Panc1 (cell line): ENCODE results near the gene EBP. TPM values are rescaled to one million over a fixed set of nuclear protein-coding genes. Genes with fewer than 3 reads are reported as not detected.

Experiments
- ATAC-seq: fragments of 200-7000 bp; cut with Tn5 transposase; 2 replicates; pipeline ENCODE4 v1.9.1; 2020; ENCODE audit warnings: mild to moderate bottlenecking, moderate library complexity
- BruUV-seq: library from RNA; stranded (reverse); fragments of 400-500 nt; replicated peaks from 2 replicates; lab custom pipeline; 2021; lab: Mats Ljungman, UMichigan
- CTCF ChIA-PET: fragments of 300-600 bp; sonication (Branson Sonifier 250); formaldehyde crosslinking; loops from one replicate; lab custom pipeline; 2022; ENCODE audit warnings: antibody characterized with exemption; lab: Charles Lee
- POLR2A ChIA-PET: fragments of 300-600 bp; sonication (Branson Sonifier 250); formaldehyde crosslinking; loops from one replicate; lab custom pipeline; 2022; ENCODE audit warnings: antibody characterized with exemption; lab: Charles Lee
- DNase-seq: peaks from one replicate; pipeline ENCODE4 v3.0.0-alpha.2; 2010; ENCODE audit warnings: low read depth, low spot score
- H3K27ac ChIP-seq: 2 replicates; pipeline ENCODE4 v1.5.1; 2011; ENCODE audit warnings: mild to moderate bottlenecking, low read length, inconsistent platforms
- H3K27me3 ChIP-seq: fragments of 200-500 bp; sonication (Bioruptor generic); 2 replicates; pipeline ENCODE4 v1.6.0; 2014; ENCODE audit warnings: low read length, inconsistent platforms; ENCODE audit not compliant: control insufficient read depth, insufficient read depth
- H3K36me3 ChIP-seq: fragments of 200-500 bp; sonication (Bioruptor generic); 2 replicates; pipeline ENCODE4 v1.5.1; 2014; ENCODE audit warnings: inconsistent platforms, mild to moderate bottlenecking, low read length, moderate library complexity; ENCODE audit not compliant: control insufficient read depth, insufficient read depth
- H3K4me1 ChIP-seq: 2 replicates; pipeline ENCODE4 v1.5.1; 2011; ENCODE audit warnings: inconsistent platforms, mild to moderate bottlenecking, low read length, moderate library complexity; ENCODE audit not compliant: control insufficient read depth, insufficient read depth
- H3K4me3 ChIP-seq, 2 experiments: 2 replicates each; pipeline ENCODE4 v1.5.1; 2011 to 2012; ENCODE audit warnings: low read depth in 2 of 2, low read length in 2 of 2, mild to moderate bottlenecking in 2 of 2, inconsistent platforms in 1 of 2, moderate library complexity in 1 of 2
- H3K9me3 ChIP-seq: fragments of 200-500 bp; sonication (Bioruptor generic); 2 replicates; pipeline ENCODE4 v1.5.1; 2014; ENCODE audit warnings: low read depth, mild to moderate bottlenecking, inconsistent platforms, low read length, moderate library complexity; ENCODE audit not compliant: control insufficient read depth, insufficient read depth
- POLR2AphosphoS5 ChIP-seq: IDR thresholded peaks from 2 replicates; pipeline ENCODE4 v1.6.1; 2012; ENCODE audit warnings: mild to moderate bottlenecking, low read depth, low read length, moderate library complexity
- REST ChIP-seq, 2 experiments: IDR thresholded peaks; 2 replicates each; pipeline ENCODE4 v1.6.1; 2011 to 2012; ENCODE audit warnings: low read depth in 2 of 2, control low read depth in 1 of 2, low read length in 1 of 2, mild to moderate bottlenecking in 1 of 2, moderate library complexity in 1 of 2; ENCODE audit not compliant: insufficient read depth in 1 of 2
- SIN3A ChIP-seq: IDR thresholded peaks from 2 replicates; pipeline ENCODE4 v1.6.1; 2012; ENCODE audit warnings: low read depth, mild to moderate bottlenecking, low read length, moderate library complexity, borderline replicate concordance; ENCODE audit not compliant: insufficient read depth
- TCF7L2 ChIP-seq: IDR thresholded peaks from 2 replicates; pipeline ENCODE4 v1.6.1; 2011; ENCODE audit warnings: mild to moderate bottlenecking, low read depth, low read length, inconsistent platforms
- in situ Hi-C: cut with HindIII; loops from 2 replicates; pipeline ENCODE4 v1.10.0; 2016; ENCODE audit warnings: low sequenced_read_pairs, low pct_unique_long_range_greater_than_20kb
- intact Hi-C: fragments of 100-400 bp; cut with micrococcal nuclease; formaldehyde crosslinking; loops from one replicate; pipeline ENCODE4 v1.10.0; 2022; ENCODE audit not compliant: unreplicated experiment
- total RNA-seq: library from RNA; stranded (reverse); gene quantifications from one replicate; pipeline ENCODE4 v1.2.1, GENCODE V29; 2021; ENCODE audit not compliant: unreplicated experiment
- TF ChIP-seq, protein P1 (sequence below): fragments of 450-650 bp; IDR thresholded peaks from 2 replicates; pipeline ENCODE4 v1.5.1; 2017; ENCODE audit warnings: mild to moderate bottlenecking

The EBP gene
- total RNA-seq, 1 experiment from 2014 or later = 157 TPM

- Histone ChIP-seq H3K9me3 (no peaks in the 10 kb centered on the region), H3K4me3 (peak overlapping the region; percentile 94 to 95), H3K27ac (peak overlapping the region; percentile 89), H3K4me1 (peaks cover 5% of the 10 kb centered on the region), H3K27me3 (no peaks in the 10 kb centered on the region), H3K36me3 (no peaks in the 10 kb centered on the region)
- no peak for TF ChIP-seq TCF7L2
- TF ChIP-seq, protein P1, sequence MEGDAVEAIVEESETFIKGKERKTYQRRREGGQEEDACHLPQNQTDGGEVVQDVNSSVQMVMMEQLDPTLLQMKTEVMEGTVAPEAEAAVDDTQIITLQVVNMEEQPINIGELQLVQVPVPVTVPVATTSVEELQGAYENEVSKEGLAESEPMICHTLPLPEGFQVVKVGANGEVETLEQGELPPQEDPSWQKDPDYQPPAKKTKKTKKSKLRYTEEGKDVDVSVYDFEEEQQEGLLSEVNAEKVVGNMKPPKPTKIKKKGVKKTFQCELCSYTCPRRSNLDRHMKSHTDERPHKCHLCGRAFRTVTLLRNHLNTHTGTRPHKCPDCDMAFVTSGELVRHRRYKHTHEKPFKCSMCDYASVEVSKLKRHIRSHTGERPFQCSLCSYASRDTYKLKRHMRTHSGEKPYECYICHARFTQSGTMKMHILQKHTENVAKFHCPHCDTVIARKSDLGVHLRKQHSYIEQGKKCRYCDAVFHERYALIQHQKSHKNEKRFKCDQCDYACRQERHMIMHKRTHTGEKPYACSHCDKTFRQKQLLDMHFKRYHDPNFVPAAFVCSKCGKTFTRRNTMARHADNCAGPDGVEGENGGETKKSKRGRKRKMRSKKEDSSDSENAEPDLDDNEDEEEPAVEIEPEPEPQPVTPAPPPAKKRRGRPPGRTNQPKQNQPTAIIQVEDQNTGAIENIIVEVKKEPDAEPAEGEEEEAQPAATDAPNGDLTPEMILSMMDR = no peak
- no peak for TF ChIP-seq REST (IDR thresholded peaks at IDR 0.05; ENCODE audit: insufficient read depth in 1 of 2, low read depth in 2 of 2, low read length in 1 of 2)
- no peak for TF ChIP-seq POLR2AphosphoS5
- no peak for TF ChIP-seq SIN3A
- POLR2A ChIA-PET = no interaction called here
- DNase-seq (no peak), ATAC-seq (no peak)
- CTCF ChIA-PET = no interaction called here
- in situ Hi-C loops = no loop called here
- TSS peak; percentile 74 for BruUV-seq
- intact Hi-C loops = no loop called here
Observed at GRCh38 chrX:48476919-48477318, 44.7 kb upstream of the EBP start.

DNA sequence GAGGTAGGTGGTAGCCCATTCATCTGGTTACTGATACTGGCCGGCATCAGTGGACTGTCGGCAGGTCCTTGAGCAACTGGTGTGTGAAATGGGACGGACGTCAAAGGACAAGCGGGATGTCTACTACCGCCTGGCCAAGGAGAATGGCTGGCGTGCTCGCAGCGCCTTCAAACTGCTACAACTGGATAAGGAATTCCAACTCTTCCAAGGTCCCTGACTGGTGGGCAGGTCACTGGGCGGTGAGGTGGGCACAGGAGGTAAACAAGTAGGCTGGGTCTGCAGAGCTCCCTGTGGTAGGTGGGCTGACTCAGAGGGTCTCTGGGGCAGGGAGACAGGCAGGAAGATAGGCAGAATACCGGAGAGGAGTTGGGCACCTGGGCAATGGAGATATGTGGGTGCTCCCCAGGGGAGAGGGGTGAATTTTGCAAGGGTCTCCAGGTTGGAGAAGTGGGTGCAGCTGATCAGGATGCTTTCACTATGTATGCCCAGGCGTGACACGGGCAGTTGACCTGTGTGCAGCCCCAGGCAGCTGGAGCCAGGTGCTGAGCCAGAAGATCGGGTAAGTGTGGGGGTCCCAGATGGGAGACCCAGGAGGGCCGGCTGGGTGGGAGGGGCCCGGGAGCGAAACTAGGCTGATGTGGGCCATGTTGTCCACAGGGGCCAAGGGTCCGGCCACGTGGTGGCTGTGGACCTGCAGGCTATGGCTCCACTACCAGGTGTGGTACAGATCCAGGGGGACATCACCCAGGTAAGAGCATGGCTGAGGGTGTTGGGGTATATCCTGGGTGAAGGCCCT is 43.5 kb upstream of the EBP start:
- TF ChIP-seq POLR2AphosphoS5 (no peak), TCF7L2 (no peak), REST (IDR thresholded peaks at IDR 0.05; ENCODE audit: insufficient read depth in 1 of 2, low read depth in 2 of 2, low read length in 1 of 2) (no peak), SIN3A (no peak)
- TF ChIP-seq, protein P1 = no peak
- Histone ChIP-seq H3K4me3 (no peak overlapping the region), H3K27ac (no peak overlapping the region), H3K4me1 (peaks cover 5% of the 10 kb centered on the region), H3K27me3 (no peaks in the 10 kb centered on the region), H3K9me3 (no peaks in the 10 kb centered on the region), H3K36me3 (peaks cover 2% of the 10 kb centered on the region)
- intact Hi-C loops (no loop called here), in situ Hi-C loops (no loop called here)
- ChIA-PET POLR2A (no interaction called here), CTCF (no interaction called here)
- BruUV-seq = no TSS peak
- ATAC-seq (no peak), DNase-seq (no peak)
